ENCODE data around the gene SLC16A12.

- no peak for TF ChIP-seq SP1 (IDR thresholded peaks at IDR 0.05; ENCODE audit: low read depth, low read length)
- TF ChIP-seq BRCA1 (IDR thresholded peaks at IDR 0.05; ENCODE audit: low read depth, low read length): no peak
- no peak for TF ChIP-seq CREB1 (IDR thresholded peaks at IDR 0.05)
Measured at GRCh38 chr10:89563861-89564478, 28.6 kb upstream of the SLC16A12 start.

Measured in H1 (cell line).